ENCODE data around the gene JMJD8.

JMJD8 gene, protein sequence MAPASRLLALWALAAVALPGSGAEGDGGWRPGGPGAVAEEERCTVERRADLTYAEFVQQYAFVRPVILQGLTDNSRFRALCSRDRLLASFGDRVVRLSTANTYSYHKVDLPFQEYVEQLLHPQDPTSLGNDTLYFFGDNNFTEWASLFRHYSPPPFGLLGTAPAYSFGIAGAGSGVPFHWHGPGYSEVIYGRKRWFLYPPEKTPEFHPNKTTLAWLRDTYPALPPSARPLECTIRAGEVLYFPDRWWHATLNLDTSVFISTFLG

GRCh38 chr16:684071-684794 is at the start of gene JMJD8:
TSS of gene JMJD8 (minus strand) at chr16:684334. CDS start at chr16:684319, 15 bp downstream.
- Histone ChIP-seq H3K9me3 (ENCODE audit: control insufficient read depth, insufficient read depth, low read length) (no peaks in the 10 kb centered on the region), H3K4me1 (ENCODE audit: insufficient read depth, low read length) (no peaks in the 10 kb centered on the region), H3K9ac (ENCODE audit: low read depth, low read length) (peak within 1 kb of the TSS; percentile 69), H3K36me3 (ENCODE audit: insufficient read depth, low read length) (peaks cover 8% of the 10 kb centered on the region)

DNA sequence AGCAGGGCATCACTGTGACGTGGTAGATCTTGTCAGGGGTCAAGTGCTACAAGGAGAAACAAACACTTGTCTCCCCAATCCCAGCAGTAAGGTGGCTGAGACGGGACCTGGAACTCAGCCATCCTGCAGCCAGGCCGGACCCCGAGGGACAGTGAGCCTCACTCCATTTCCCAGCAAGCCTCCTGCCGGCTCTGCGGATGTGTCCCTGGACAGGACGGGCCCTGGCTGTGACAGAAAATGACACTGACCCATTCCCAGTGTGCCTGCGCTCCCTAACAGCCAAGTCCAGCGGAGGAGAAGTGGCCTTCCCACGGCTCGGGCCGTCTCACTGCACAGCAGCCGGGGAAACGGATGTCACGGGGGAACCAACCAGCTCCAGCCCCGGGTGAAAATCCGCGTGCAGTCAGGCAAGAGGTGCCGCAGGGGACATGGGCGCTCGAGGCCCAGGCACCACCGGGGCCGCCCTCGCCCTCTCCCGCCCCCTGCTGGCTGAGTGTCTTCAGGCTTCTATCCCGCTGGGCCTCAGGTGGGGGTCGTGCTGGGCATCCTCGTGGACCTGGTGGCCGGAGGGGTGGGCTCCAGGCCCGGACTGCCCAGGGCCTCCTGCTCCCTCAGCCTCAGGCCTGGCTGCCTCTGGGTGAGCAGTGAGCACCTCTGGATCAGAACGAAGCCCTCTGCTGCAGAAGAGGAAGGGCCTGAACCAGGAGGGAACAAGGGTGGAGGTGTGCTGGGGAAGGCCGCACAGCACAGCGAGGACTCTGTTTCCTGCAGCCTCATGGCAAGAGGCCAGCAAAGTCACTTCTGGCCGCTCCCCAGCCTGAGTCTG is 49.5 kb upstream of the JMJD8 start:
- Histone ChIP-seq H3K9ac (ENCODE audit: low read depth, low read length) (no peak overlapping the region), H3K36me3 (ENCODE audit: insufficient read depth, low read length) (peaks cover 5% of the 10 kb centered on the region; the same call in 1 of the 2 replicates), H3K9me3 (ENCODE audit: control insufficient read depth, insufficient read depth, low read length) (no peaks in the 10 kb centered on the region), H3K4me1 (ENCODE audit: insufficient read depth, low read length) (peaks cover 3% of the 10 kb centered on the region; the same call in 1 of the 2 replicates)

DNA sequence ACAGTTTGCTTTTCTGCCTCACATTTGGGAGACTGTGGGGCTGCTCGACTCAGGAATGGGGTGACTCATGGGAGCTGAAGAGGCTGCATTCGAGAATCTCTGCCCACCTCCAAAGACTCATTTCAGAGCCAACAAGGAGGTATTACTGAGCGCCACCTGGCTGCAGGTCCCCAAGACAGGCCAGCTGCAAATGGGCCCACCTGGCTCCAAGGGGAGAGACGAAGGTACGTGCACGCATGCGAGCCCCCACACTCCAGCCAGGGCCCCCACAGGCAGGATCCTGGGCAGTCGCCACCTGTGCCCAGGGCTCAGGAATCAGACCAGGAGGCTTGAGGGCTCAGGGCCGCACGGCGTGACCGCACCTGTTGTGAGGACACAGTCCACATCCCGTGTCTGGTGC is 48.8 kb upstream of the JMJD8 start:
- Histone ChIP-seq H3K36me3 (ENCODE audit: insufficient read depth, low read length) (peaks cover 5% of the 10 kb centered on the region; the same call in 1 of the 2 replicates), H3K9ac (ENCODE audit: low read depth, low read length) (no peak overlapping the region), H3K4me1 (ENCODE audit: insufficient read depth, low read length) (peaks cover 3% of the 10 kb centered on the region; the same call in 1 of the 2 replicates), H3K9me3 (ENCODE audit: control insufficient read depth, insufficient read depth, low read length) (no peaks in the 10 kb centered on the region)

- no peak overlapping the region for H3K9ac ChIP-seq (ENCODE audit: low read depth, low read length)
- H3K4me1 ChIP-seq (ENCODE audit: insufficient read depth, low read length), result 0 out of 2 replicates have a peak, but pooled peaks cover 2% of the 10 kb centered on the region
- peaks cover 5% of the 10 kb centered on the region; the same call in 1 of the 2 replicates for H3K36me3 ChIP-seq (ENCODE audit: insufficient read depth, low read length)
- no peaks in the 10 kb centered on the region for H3K9me3 ChIP-seq (ENCODE audit: control insufficient read depth, insufficient read depth, low read length)
Observed at GRCh38 chr16:732332-732731, 48.2 kb upstream of the JMJD8 start.

DNA sequence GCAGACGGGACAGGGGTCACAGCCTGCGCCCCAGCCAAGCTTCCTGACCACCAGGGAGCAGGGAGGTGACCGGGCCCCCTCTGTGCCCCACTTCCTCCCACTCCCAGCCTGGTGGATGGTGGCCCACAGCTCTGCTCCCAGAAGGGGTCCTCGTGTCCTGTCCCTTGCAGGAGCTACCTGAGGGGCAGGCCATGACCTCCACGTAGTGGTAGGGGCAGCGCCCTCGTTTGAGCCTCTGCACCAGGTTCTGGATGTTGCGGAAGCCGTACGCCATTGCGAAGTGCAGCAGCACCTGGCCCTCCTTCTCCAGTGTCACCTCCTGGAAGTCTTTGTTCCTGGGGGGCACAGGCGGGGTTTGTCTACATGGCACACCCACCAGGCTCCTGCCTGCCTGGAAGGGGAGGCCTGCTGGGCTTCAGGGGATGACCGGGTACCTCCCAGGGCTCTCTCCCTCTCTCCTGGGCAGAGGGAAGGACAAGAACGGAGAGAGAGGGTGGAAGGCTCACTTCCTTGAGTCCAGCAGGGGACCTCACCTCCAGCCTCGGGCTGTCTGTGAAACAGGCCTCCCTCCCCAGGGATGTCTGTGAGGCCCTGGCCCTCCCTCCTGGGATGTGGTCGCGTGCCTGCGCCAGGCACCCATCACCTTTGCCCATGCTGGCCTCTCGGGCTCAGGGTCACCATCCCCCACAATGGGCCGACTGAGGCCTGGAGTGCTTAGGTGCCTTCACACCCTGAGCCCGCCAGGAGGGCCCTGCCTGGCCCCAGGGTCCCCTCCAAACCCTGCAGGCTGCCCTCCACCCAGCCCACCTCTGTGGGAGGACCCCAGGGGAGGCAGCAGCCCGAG is 46.8 kb upstream of the JMJD8 start:
- H3K9me3 ChIP-seq (ENCODE audit: control insufficient read depth, insufficient read depth, low read length), result no peaks in the 10 kb centered on the region
- H3K4me1 ChIP-seq (ENCODE audit: insufficient read depth, low read length), result no peaks in the 10 kb centered on the region; the same call in 1 of the 2 replicates
- H3K36me3 ChIP-seq (ENCODE audit: insufficient read depth, low read length), result no peaks in the 10 kb centered on the region
- no peak overlapping the region for H3K9ac ChIP-seq (ENCODE audit: low read depth, low read length)

DNA sequence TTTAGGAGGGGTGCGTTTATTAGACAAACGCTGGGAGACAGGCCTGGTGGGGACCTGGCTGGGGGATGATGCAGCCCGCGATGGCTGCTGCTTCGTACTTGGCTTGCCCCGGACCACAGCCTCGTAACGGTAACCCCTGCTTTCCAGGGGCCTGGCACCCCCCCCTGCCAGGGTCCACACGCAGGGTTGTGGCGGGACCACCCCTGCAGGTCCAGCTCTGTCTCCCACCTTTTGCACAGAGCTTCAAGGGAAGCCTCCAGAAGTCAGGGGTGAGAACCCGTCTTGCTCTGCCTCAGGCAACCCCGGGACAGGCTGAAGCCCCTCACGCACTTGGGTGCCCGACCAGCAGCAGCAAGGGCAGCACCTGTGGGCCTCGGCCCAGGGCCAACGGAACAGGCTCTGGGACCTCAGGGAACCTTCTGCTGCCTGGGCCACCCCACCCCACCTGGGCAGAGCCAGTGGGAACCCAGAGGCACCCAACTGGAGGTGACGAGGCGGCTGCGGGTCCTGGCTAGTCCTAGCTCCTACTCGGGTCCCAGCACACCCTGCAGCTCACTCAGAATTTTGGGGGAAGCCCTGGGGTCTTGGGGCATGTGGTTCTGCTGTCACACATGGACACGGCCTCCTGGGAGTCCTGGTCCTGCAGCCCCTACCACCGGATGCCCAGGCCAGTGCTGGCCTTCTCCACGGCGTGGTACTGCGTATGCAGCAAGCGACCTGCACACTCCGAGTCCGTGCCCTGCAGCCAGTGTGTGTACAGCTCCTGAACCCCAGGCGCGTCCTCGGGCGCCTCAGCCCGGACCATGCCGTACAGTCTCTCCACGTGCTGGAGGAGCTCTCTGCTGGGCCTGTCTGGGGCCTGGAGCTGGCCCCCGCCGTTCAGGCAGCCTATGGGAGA is 45.9 kb upstream of the JMJD8 start:
- no peaks in the 10 kb centered on the region for H3K36me3 ChIP-seq (ENCODE audit: insufficient read depth, low read length)
- H3K4me1 ChIP-seq (ENCODE audit: insufficient read depth, low read length), result no peaks in the 10 kb centered on the region; the same call in 1 of the 2 replicates
- H3K9ac ChIP-seq (ENCODE audit: low read depth, low read length), result no peak overlapping the region
- no peaks in the 10 kb centered on the region for H3K9me3 ChIP-seq (ENCODE audit: control insufficient read depth, insufficient read depth, low read length)

- Histone ChIP-seq H3K4me1 (ENCODE audit: insufficient read depth, low read length) (no peaks in the 10 kb centered on the region; the same call in 1 of the 2 replicates), H3K9me3 (ENCODE audit: control insufficient read depth, insufficient read depth, low read length) (no peaks in the 10 kb centered on the region), H3K36me3 (ENCODE audit: insufficient read depth, low read length) (no peaks in the 10 kb centered on the region), H3K9ac (ENCODE audit: low read depth, low read length) (peak overlapping the region; percentile 77; the same call in 1 of the 2 replicates)
Observed at GRCh38 chr16:728890-729744, 45.0 kb upstream of the JMJD8 start.

GRCh38 chr16:728131-728889 is 44.2 kb upstream of the JMJD8 start:
- peak overlapping the region; percentile 77 for H3K9ac ChIP-seq (ENCODE audit: low read depth, low read length)
- no peaks in the 10 kb centered on the region; the same call in 1 of the 2 replicates for H3K4me1 ChIP-seq (ENCODE audit: insufficient read depth, low read length)
- no peaks in the 10 kb centered on the region for H3K36me3 ChIP-seq (ENCODE audit: insufficient read depth, low read length)
- no peaks in the 10 kb centered on the region for H3K9me3 ChIP-seq (ENCODE audit: control insufficient read depth, insufficient read depth, low read length)

DNA sequence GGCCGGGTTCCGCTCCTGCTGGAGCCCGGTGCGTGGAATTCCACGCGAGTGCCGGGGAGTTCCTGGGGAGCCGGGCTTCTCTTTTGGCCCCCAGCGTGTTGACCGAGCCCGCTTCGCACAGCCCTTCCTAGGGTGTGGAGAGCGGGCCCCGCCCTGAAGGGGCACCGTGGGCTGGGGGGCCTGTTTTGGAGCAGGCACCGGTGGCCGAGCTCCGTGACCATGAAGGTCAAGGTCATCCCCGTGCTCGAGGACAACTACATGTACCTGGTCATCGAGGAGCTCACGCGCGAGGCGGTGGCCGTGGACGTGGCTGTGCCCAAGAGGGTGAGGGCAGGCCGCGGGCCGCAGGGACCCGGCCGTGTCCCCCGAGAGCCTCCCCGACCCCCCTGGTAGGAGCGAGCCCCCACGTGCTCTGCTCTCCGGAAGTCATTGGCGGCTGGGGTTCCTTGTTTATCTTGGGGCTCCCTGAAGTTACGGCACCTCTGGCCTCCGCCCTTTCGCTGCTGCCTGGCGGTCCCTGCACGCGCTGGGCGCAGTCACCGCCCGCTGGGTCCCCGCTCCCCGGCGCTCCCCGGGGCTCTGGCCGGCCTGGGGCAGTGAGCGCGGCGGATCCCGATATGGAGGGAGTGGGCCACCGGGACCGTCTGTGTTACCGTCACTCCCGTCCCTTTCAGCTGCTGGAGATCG is 43.3 kb upstream of the JMJD8 start:
- peak overlapping the region; percentile 74 for H3K9ac ChIP-seq (ENCODE audit: low read depth, low read length)
- H3K4me1 ChIP-seq (ENCODE audit: insufficient read depth, low read length), result no peaks in the 10 kb centered on the region; the same call in 1 of the 2 replicates
- no peaks in the 10 kb centered on the region for H3K9me3 ChIP-seq (ENCODE audit: control insufficient read depth, insufficient read depth, low read length)
- H3K36me3 ChIP-seq (ENCODE audit: insufficient read depth, low read length), result no peaks in the 10 kb centered on the region

- H3K4me1 ChIP-seq (ENCODE audit: insufficient read depth, low read length), result no peaks in the 10 kb centered on the region; the same call in 1 of the 2 replicates
- no peaks in the 10 kb centered on the region for H3K36me3 ChIP-seq (ENCODE audit: insufficient read depth, low read length)
- H3K9me3 ChIP-seq (ENCODE audit: control insufficient read depth, insufficient read depth, low read length), result no peaks in the 10 kb centered on the region
- H3K9ac ChIP-seq (ENCODE audit: low read depth, low read length), result peak within 1 kb of the TSS; percentile 74
Observed at GRCh38 chr16:726438-727290, 42.5 kb upstream of the JMJD8 start, which contains the start of the genes CCDC78 and HAGHL. TSS of gene CCDC78 (minus strand) at chr16:726443. CDS start at chr16:726367, 76 bp downstream. TSS of gene HAGHL (plus strand) at chr16:727106. CDS start at chr16:727510, 404 bp downstream.

- H3K9me3 ChIP-seq (ENCODE audit: control insufficient read depth, insufficient read depth, low read length), result no peaks in the 10 kb centered on the region
- no peaks in the 10 kb centered on the region for H3K36me3 ChIP-seq (ENCODE audit: insufficient read depth, low read length)
- peak overlapping the region; percentile 41 for H3K9ac ChIP-seq (ENCODE audit: low read depth, low read length)
- H3K4me1 ChIP-seq (ENCODE audit: insufficient read depth, low read length), result no peaks in the 10 kb centered on the region; the same call in 1 of the 2 replicates
Observed at GRCh38 chr16:726188-726437, 42.0 kb upstream of the JMJD8 start.
